ENCODE results near the gene MAP2K1.

MAP2K1 gene

DNA sequence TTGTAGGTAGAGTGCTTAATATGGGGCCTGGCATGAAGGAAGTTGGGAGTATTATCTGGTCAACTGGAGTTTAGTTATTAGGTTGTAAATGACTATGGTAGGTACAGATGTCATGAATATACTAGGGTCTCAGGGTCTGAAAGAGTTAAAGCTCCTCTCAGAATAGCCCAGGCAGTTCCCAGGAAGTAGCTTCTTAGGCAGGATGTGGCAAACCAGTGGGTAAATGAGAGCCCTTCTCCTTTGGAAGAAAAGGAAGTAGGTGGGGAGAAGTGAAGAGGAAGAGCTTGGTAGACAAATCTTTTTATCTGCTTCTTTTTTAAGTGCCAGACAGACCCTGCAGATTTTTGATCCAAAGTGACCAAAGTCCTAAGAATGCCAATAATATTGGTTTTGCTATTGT lies 24.5 kb downstream of the MAP2K1 start:
- TF ChIP-seq, protein P1, sequence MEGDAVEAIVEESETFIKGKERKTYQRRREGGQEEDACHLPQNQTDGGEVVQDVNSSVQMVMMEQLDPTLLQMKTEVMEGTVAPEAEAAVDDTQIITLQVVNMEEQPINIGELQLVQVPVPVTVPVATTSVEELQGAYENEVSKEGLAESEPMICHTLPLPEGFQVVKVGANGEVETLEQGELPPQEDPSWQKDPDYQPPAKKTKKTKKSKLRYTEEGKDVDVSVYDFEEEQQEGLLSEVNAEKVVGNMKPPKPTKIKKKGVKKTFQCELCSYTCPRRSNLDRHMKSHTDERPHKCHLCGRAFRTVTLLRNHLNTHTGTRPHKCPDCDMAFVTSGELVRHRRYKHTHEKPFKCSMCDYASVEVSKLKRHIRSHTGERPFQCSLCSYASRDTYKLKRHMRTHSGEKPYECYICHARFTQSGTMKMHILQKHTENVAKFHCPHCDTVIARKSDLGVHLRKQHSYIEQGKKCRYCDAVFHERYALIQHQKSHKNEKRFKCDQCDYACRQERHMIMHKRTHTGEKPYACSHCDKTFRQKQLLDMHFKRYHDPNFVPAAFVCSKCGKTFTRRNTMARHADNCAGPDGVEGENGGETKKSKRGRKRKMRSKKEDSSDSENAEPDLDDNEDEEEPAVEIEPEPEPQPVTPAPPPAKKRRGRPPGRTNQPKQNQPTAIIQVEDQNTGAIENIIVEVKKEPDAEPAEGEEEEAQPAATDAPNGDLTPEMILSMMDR (IDR thresholded peaks at IDR 0.05; ENCODE audit: low read depth, low read length), result no peak
- no peak overlapping the region for H3K4me3 ChIP-seq (replicated peaks in 1 of 2; ENCODE audit: low read depth in 2 of 2, low read length in 2 of 2)
- DNase-seq (ENCODE audit: low read depth in 2 of 2), result no peak

- TF ChIP-seq, protein P1 (IDR thresholded peaks at IDR 0.05; ENCODE audit: low read depth, low read length), result no peak
- no peak overlapping the region for H3K4me3 ChIP-seq (replicated peaks in 1 of 2; ENCODE audit: low read depth in 2 of 2, low read length in 2 of 2)
- DNase-seq (ENCODE audit: low read depth in 2 of 2), result no peak
These were observed 25.5 kb downstream of the MAP2K1 start for GRCh38 chr15:66412220-66412619.

- no peak for DNase-seq (ENCODE audit: low read depth in 2 of 2)
- TF ChIP-seq, protein P1 (IDR thresholded peaks at IDR 0.05; ENCODE audit: low read depth, low read length), result no peak
These were observed 26.9 kb downstream of the MAP2K1 start for GRCh38 chr15:66413579-66413978.

DNA sequence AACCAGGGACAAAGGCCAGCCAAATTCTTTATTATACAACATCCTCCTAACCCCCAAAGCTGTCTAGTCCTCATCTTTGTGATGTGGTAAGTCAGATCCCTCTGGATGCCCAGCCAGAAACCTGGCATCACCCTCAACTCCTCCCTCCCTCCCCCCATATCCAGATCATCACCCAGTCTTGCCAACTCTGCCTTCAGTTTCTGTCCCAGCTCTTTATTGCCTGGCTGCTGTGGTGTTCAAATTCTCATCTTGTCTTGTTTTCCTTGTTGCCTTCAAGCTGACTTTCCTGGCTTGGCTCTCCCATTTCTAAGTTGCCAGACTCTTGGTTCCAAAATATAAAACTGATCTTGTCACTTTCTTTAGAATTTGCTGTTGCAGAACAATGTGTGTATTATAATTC lies 28.6 kb downstream of the MAP2K1 start:
- DNase-seq (ENCODE audit: low read depth in 2 of 2), result no peak
- H3K4me3 ChIP-seq (replicated peaks in 1 of 2; ENCODE audit: low read depth in 2 of 2, low read length in 2 of 2), result no peak overlapping the region
- TF ChIP-seq, protein P1 (IDR thresholded peaks at IDR 0.05; ENCODE audit: low read depth, low read length), result no peak

More at GRCh38 chr15:66413579-66413978, 26.9 kb downstream of the MAP2K1 start:
- H3K4me3 ChIP-seq (replicated peaks in 1 of 2; ENCODE audit: low read depth in 2 of 2, low read length in 2 of 2), result no peak overlapping the region

GRCh38 chr15:66417736-66418135 lies 31.0 kb downstream of the MAP2K1 start:
- peak overlapping the region; percentile 6 for H3K4me3 ChIP-seq (replicated peaks in 1 of 2; ENCODE audit: low read depth in 2 of 2, low read length in 2 of 2)
- peak in 1 of 2 donors; percentile 17 for DNase-seq (ENCODE audit: low read depth in 2 of 2)
- TF ChIP-seq, protein P1 (IDR thresholded peaks at IDR 0.05; ENCODE audit: low read depth, low read length), result no peak

DNA sequence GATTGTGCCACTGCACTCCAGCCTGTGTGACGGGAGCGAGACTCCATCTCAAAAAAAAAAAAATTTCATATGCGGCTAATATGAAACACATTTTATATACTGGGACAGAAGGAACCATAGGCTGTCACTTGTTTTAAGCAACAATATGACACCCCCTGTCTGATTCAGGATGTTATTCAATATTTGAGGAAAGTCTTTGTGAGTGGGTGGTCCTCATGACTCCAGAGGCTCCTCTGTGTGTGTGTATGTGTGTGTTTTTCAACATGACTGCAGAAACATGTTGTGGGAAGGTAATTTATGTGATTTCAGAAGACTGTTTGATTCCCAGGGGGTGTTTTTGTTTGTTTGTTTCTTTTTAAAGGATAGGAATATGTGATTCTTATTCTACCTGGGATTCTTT lies 32.8 kb downstream of the MAP2K1 start:
- no peak for DNase-seq (ENCODE audit: low read depth in 2 of 2)
- no peak overlapping the region for H3K4me3 ChIP-seq (replicated peaks in 1 of 2; ENCODE audit: low read depth in 2 of 2, low read length in 2 of 2)
- TF ChIP-seq, protein P1 (IDR thresholded peaks at IDR 0.05; ENCODE audit: low read depth, low read length), result no peak

- no peak for DNase-seq (ENCODE audit: low read depth in 2 of 2)
- H3K4me3 ChIP-seq (replicated peaks in 1 of 2; ENCODE audit: low read depth in 2 of 2, low read length in 2 of 2), result no peak overlapping the region
- TF ChIP-seq, protein P1 (IDR thresholded peaks at IDR 0.05; ENCODE audit: low read depth, low read length), result no peak
These were observed 35.6 kb downstream of the MAP2K1 start for GRCh38 chr15:66422347-66422746.

All from cardiac fibroblast (primary cell).